SK-N-SH (cell line): Measurements from ENCODE around the gene CCDC61. TPM values are rescaled to one million over a fixed set of nuclear protein-coding genes. Genes with fewer than 3 reads are reported as not detected.

ENCODE experiments used
- CTCF ChIA-PET: fragments of 300-600, 350-600 bp; formaldehyde crosslinking; extraction: SDS; loops from one replicate; lab custom pipeline; 2021; lab: Yijun Ruan, JAX
- POLR2A ChIA-PET: fragments of 350-600 bp; sonication (Branson Sonifier 250); formaldehyde crosslinking; extraction: SDS; loops from one replicate; lab custom pipeline; 2020; ENCODE audit warnings: antibody characterized with exemption, inconsistent platforms; lab: Yijun Ruan, JAX
- DNase-seq: peaks from one replicate; pipeline ENCODE4 v3.0.0; 2012
- H2AFZ ChIP-seq: fragments of 200-600 bp; sonication (generic); 2 replicates; pipeline ENCODE4 v1.8.1; 2016; ENCODE audit warnings: antibody characterized with exemption, mild to moderate bottlenecking, low read depth
- H3F3A ChIP-seq: fragments of 200-600 bp; sonication (generic); replicated peaks from 2 replicates; pipeline ENCODE3; 2016; ENCODE audit warnings: antibody characterized with exemption, mild to moderate bottlenecking; ENCODE audit not compliant: insufficient read depth
- H3K27ac ChIP-seq, 2 experiments: fragments of 200-500 bp in 1 of 2; fragments of 200-600 bp in 1 of 2; sonication (Bioruptor generic) in 1 of 2; sonication (generic), shearing (Covaris generic) in 1 of 2; 2 replicates each; pipeline versions ENCODE4 v1.5.1 to v1.6.1; 2014 to 2016; ENCODE audit warnings: low read depth in 2 of 2, inconsistent platforms in 1 of 2, low read length in 1 of 2, mild to moderate bottlenecking in 1 of 2, mixed read lengths in 1 of 2
- H3K27me3 ChIP-seq: fragments of 200-600 bp; sonication (generic), shearing (Covaris generic); 2 replicates; pipeline ENCODE4 v1.6.1; 2016; ENCODE audit warnings: mixed run types; ENCODE audit not compliant: insufficient read depth
- H3K36me3 ChIP-seq, 2 experiments: fragments of 200-500 bp in 1 of 2; fragments of 200-600 bp in 1 of 2; sonication (Bioruptor generic) in 1 of 2; sonication (generic) in 1 of 2; replicated peaks in 1 of 2; 2 replicates each; pipeline versions ENCODE3 to v1.5.1; 2014 to 2016; ENCODE audit warnings: low read length in 1 of 2, mild to moderate bottlenecking in 1 of 2; ENCODE audit not compliant: insufficient read depth in 2 of 2, control insufficient read depth in 1 of 2
- H3K4me1 ChIP-seq, 2 experiments: fragments of 200-500 bp in 1 of 2; fragments of 200-600 bp in 1 of 2; sonication (Bioruptor generic) in 1 of 2; sonication (generic), shearing (Covaris generic) in 1 of 2; 2 replicates each; pipeline versions ENCODE4 v1.5.1 to v1.6.1; 2014 to 2016; ENCODE audit warnings: low read depth in 1 of 2, low read length in 1 of 2, mixed run types in 1 of 2; ENCODE audit not compliant: insufficient read depth in 2 of 2, control insufficient read depth in 1 of 2
- H3K4me2 ChIP-seq: fragments of 200-600 bp; sonication (generic), shearing (Covaris generic); 2 replicates; pipeline ENCODE4 v1.6.1; 2017; ENCODE audit warnings: mixed run types
- H3K4me3 ChIP-seq, 2 experiments: fragments of 200-500 bp in 1 of 2; fragments of 200-600 bp in 1 of 2; sonication (Bioruptor generic) in 1 of 2; sonication (generic), shearing (Covaris generic) in 1 of 2; 2 replicates each; pipeline versions ENCODE4 v1.5.1 to v1.8.1; 2014 to 2016; ENCODE audit warnings: low read depth in 2 of 2, inconsistent platforms in 1 of 2, low read length in 1 of 2, mild to moderate bottlenecking in 1 of 2, mixed read lengths in 1 of 2, moderate library complexity in 1 of 2
- H3K79me2 ChIP-seq: fragments of 200-600 bp; sonication (generic); 2 replicates; pipeline ENCODE4 v1.8.1; 2017; ENCODE audit warnings: mild to moderate bottlenecking; ENCODE audit not compliant: insufficient read depth
- H3K9ac ChIP-seq: fragments of 200-600 bp; sonication (generic); 2 replicates; pipeline ENCODE4 v1.6.1; 2017; ENCODE audit warnings: mixed run types
- H3K9me2 ChIP-seq: fragments of 200-600 bp; sonication (generic); 2 replicates; pipeline ENCODE4 v1.6.1; 2017; ENCODE audit warnings: mixed run types
- H3K9me3 ChIP-seq: fragments of 200-600 bp; sonication (generic); 2 replicates; pipeline ENCODE4 v1.6.1; 2017; ENCODE audit warnings: mixed run types, mild to moderate bottlenecking, moderate library complexity
- H4K20me1 ChIP-seq: fragments of 200-600 bp; sonication (generic); 2 replicates; pipeline ENCODE4 v1.6.1; 2017; ENCODE audit warnings: mild to moderate bottlenecking, mixed run types; ENCODE audit not compliant: insufficient read depth
- EZH2phosphoT487 ChIP-seq: fragments of 200-600 bp; sonication (generic); IDR thresholded peaks from 2 replicates; pipeline ENCODE4 v1.6.1; 2017; ENCODE audit warnings: low read depth, mixed run types, mild to moderate bottlenecking, antibody characterized with exemption, moderate library complexity, borderline replicate concordance
- JUND ChIP-seq: IDR thresholded peaks from 2 replicates; pipeline ENCODE4 v1.4.0; 2012
- MXI1 ChIP-seq: IDR thresholded peaks from 2 replicates; pipeline ENCODE4 v1.6.1; 2012; ENCODE audit warnings: mild to moderate bottlenecking, low read depth, low read length, improper control_type of control experiment
- POLR2AphosphoS5 ChIP-seq: IDR thresholded peaks from 2 replicates; pipeline ENCODE4 v1.6.1; 2012; ENCODE audit warnings: low read depth, low read length
- RAD21 ChIP-seq: IDR thresholded peaks from 2 replicates; pipeline ENCODE4 v1.6.1; 2012; ENCODE audit warnings: mild to moderate bottlenecking, low read length
- RCOR1 ChIP-seq: fragments of 150-350 bp; IDR thresholded peaks from 2 replicates; pipeline ENCODE4 v1.6.1; 2017; ENCODE audit warnings: antibody characterized with exemption, low read length
- SMC3 ChIP-seq: IDR thresholded peaks from 2 replicates; pipeline ENCODE4 v1.6.1; 2012; ENCODE audit warnings: low read depth, low read length, improper control_type of control experiment
- YY1 ChIP-seq: IDR thresholded peaks from 2 replicates; pipeline ENCODE4 v1.4.0; 2012; ENCODE audit warnings: low read depth, mild to moderate bottlenecking
- WGBS: methylation state at CpG from one replicate; pipeline ENCODE4 v1.1.6; 2017; ENCODE audit warnings: low lambda C conversion rate; 5-methylcytosine and 5-hydroxymethylcytosine counted together
- polyA plus RNA-seq, 3 experiments: library from polyadenylated mRNA; depleted of rRNA; stranded (reverse); fragments of >200 nt; gene quantifications; 2 replicates each; pipeline ENCODE4 v1.2.3, GENCODE V29; 2012
- TF ChIP-seq, protein P1 (sequence below): IDR thresholded peaks from 2 replicates; pipeline ENCODE4 v1.4.0; 2012; ENCODE audit warnings: low read depth, borderline replicate concordance
- TF ChIP-seq, protein P2 (sequence below): IDR thresholded peaks from 2 replicates; pipeline ENCODE4 v1.6.1; 2012; ENCODE audit warnings: mild to moderate bottlenecking, low read depth, low read length, moderate library complexity
- TF ChIP-seq, protein P3 (sequence below): fragments of 200-600 bp; sonication (generic); IDR thresholded peaks from 2 replicates; pipeline ENCODE4 v1.6.1; 2017; ENCODE audit warnings: antibody characterized with exemption, mild to moderate bottlenecking, moderate library complexity

CCDC61 gene
- polyA plus RNA-seq, 1 of the 3 experiments (the other 2 are of a cell fraction) = 6.8 TPM

DNA sequence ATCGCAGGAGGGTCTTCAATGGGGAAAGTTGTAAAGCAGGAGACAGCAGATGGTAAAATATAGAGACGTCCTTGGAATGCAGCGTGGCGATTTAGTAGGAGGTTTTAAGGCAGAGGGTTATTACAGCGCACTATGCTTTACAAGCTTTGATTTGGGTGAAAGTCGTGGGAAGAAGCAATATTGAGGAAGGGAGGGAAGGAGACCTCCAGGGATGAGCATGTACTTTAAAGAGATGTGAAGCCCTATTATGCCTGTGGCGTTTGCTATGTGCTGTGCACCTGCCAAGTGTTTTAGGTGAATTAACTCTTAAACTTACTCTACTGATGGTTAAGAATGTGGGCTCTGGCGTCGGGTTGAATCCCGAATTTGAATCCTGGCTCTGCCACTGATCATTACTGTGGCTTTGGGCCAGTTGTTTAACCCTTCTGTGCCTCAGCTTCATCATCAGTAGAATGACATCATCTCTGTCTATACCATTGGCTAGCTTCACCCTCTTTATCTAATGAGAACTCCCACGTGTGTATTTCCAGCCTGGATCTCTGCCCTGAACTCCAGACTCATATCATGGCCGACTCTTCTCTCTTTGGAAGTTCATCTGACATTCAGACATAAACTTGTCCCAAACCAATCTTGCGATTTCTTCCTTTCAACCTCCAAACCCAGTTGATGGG is 583 bp downstream of the CCDC61 start:
- Histone ChIP-seq H4K20me1 (no peaks in the 10 kb centered on the region), H3K9me2 (no peaks in the 10 kb centered on the region), H3K4me2 (peak overlapping the region; percentile 82), H3K27ac (peak overlapping the region; percentile 35 to 47; a peak in 2 of 4 replicates), H3K9me3 (no peaks in the 10 kb centered on the region), H3K9ac (peak overlapping the region; percentile 74), H2AFZ (peak overlapping the region; percentile 92), H3F3A (peaks cover 12% of the 10 kb centered on the region), H3K79me2 (peaks cover 19% of the 10 kb centered on the region), H3K36me3 (no peaks in the 10 kb centered on the region), H3K4me3 (peak overlapping the region; percentile 73 to 84), H3K27me3 (no peaks in the 10 kb centered on the region), H3K4me1 (peaks cover 0 to 12% of the 10 kb centered on the region in 2 experiments; a peak in 1 of 4 replicates)
- CTCF ChIA-PET = interaction anchor here (1.0 to 3.5 kb wide), 6 partner anchors 15 to 112 kb away, joined by 3 to 13 read pairs (median 4); no protein-coding TSS in a partner anchor
- POLR2A ChIA-PET = interaction anchor here (0.8 to 1.0 kb wide), 2 partner anchors 93 to 132 kb away, joined by 3 to 5 read pairs; partner anchors contain the start of gene MYPOP
- DNase-seq = no peak
- 15% methylated on average over 13 of the region's 13 CpGs for WGBS
- TF ChIP-seq EZH2phosphoT487 = no peak
- TF ChIP-seq POLR2AphosphoS5 = no peak
- TF ChIP-seq YY1 = no peak
- 0 out of 2 replicates have a peak, but pooled peaks have one; percentile 22 for TF ChIP-seq MXI1
- no peak for TF ChIP-seq RAD21

DNA sequence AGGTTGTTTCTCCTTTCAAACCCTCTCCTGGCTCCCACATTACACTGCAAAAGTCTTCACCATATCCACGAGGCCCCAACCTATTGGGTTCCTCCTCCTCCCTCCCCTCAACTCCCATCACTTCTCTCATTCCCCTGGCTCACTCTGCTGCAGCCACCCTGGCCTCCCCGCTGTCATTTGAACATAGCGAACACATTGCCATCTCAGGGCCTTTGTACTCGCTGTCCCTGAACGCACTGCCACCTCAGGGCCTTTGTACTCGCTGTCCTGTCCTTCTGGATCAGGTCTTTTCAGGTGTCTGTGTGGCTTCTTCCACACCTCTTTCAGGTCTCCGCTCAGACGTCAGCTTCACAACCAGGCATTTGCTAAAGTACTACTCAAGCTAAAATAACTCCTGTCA is 1.7 kb downstream of the CCDC61 start:
- Histone ChIP-seq H3F3A (peaks cover 12% of the 10 kb centered on the region), H3K27me3 (no peaks in the 10 kb centered on the region), H3K9me2 (no peaks in the 10 kb centered on the region), H3K79me2 (peaks cover 19% of the 10 kb centered on the region), H3K9ac (no peak overlapping the region), H4K20me1 (no peaks in the 10 kb centered on the region), H3K27ac (no peak overlapping the region), H2AFZ (no peak overlapping the region), H3K4me3 (no peak overlapping the region), H3K36me3 (no peaks in the 10 kb centered on the region), H3K4me2 (no peak overlapping the region), H3K4me1 (peaks cover 0 to 12% of the 10 kb centered on the region in 2 experiments; a peak in 1 of 4 replicates), H3K9me3 (no peaks in the 10 kb centered on the region)
- DNase-seq = no peak
- WGBS = 83% methylated on average over 8 of the region's 8 CpGs
- CTCF ChIA-PET = interaction anchor here (0.9 to 3.5 kb wide), 4 partner anchors 14 to 113 kb away, joined by 3 to 13 read pairs (median 4); no protein-coding TSS in a partner anchor
- TF ChIP-seq, protein P1, sequence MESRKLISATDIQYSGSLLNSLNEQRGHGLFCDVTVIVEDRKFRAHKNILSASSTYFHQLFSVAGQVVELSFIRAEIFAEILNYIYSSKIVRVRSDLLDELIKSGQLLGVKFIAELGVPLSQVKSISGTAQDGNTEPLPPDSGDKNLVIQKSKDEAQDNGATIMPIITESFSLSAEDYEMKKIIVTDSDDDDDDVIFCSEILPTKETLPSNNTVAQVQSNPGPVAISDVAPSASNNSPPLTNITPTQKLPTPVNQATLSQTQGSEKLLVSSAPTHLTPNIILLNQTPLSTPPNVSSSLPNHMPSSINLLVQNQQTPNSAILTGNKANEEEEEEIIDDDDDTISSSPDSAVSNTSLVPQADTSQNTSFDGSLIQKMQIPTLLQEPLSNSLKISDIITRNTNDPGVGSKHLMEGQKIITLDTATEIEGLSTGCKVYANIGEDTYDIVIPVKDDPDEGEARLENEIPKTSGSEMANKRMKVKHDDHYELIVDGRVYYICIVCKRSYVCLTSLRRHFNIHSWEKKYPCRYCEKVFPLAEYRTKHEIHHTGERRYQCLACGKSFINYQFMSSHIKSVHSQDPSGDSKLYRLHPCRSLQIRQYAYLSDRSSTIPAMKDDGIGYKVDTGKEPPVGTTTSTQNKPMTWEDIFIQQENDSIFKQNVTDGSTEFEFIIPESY = no peak
- TF ChIP-seq POLR2AphosphoS5 (no peak), RCOR1 (no peak), EZH2phosphoT487 (no peak), JUND (no peak), SMC3 (no peak)
- TF ChIP-seq, protein P2, sequence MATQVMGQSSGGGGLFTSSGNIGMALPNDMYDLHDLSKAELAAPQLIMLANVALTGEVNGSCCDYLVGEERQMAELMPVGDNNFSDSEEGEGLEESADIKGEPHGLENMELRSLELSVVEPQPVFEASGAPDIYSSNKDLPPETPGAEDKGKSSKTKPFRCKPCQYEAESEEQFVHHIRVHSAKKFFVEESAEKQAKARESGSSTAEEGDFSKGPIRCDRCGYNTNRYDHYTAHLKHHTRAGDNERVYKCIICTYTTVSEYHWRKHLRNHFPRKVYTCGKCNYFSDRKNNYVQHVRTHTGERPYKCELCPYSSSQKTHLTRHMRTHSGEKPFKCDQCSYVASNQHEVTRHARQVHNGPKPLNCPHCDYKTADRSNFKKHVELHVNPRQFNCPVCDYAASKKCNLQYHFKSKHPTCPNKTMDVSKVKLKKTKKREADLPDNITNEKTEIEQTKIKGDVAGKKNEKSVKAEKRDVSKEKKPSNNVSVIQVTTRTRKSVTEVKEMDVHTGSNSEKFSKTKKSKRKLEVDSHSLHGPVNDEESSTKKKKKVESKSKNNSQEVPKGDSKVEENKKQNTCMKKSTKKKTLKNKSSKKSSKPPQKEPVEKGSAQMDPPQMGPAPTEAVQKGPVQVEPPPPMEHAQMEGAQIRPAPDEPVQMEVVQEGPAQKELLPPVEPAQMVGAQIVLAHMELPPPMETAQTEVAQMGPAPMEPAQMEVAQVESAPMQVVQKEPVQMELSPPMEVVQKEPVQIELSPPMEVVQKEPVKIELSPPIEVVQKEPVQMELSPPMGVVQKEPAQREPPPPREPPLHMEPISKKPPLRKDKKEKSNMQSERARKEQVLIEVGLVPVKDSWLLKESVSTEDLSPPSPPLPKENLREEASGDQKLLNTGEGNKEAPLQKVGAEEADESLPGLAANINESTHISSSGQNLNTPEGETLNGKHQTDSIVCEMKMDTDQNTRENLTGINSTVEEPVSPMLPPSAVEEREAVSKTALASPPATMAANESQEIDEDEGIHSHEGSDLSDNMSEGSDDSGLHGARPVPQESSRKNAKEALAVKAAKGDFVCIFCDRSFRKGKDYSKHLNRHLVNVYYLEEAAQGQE = no peak
- TF ChIP-seq, protein P3, sequence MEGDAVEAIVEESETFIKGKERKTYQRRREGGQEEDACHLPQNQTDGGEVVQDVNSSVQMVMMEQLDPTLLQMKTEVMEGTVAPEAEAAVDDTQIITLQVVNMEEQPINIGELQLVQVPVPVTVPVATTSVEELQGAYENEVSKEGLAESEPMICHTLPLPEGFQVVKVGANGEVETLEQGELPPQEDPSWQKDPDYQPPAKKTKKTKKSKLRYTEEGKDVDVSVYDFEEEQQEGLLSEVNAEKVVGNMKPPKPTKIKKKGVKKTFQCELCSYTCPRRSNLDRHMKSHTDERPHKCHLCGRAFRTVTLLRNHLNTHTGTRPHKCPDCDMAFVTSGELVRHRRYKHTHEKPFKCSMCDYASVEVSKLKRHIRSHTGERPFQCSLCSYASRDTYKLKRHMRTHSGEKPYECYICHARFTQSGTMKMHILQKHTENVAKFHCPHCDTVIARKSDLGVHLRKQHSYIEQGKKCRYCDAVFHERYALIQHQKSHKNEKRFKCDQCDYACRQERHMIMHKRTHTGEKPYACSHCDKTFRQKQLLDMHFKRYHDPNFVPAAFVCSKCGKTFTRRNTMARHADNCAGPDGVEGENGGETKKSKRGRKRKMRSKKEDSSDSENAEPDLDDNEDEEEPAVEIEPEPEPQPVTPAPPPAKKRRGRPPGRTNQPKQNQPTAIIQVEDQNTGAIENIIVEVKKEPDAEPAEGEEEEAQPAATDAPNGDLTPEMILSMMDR = no peak
- POLR2A ChIA-PET = no interaction called here
